ENCODE data around the gene CDC42EP5.
"Not testable (repeated sequence)": the region's sequence is repeated elsewhere in the genome, so short reads cannot be mapped to it uniquely, and the experiment has no call there.

CDC42EP5 gene

GRCh38 chr19:54493967-54494585, 21.0 kb upstream of the CDC42EP5 start:
- DNase-seq (no peak), ATAC-seq (ENCODE audit: insufficient read depth, low read depth) (no peak)
- Histone ChIP-seq H3K36me3 (ENCODE audit: insufficient read depth, low read length) (no peaks in the 10 kb centered on the region), H3K9me3 (ENCODE audit: insufficient read depth, low read length, severe bottlenecking) (no peaks in the 10 kb centered on the region), H3K9ac (ENCODE audit: low read depth, low read length) (no peak overlapping the region), H2AFZ (ENCODE audit: low read depth, low read length) (no peak overlapping the region), H3K27ac (ENCODE audit: low read length) (no peak overlapping the region), H4K20me1 (ENCODE audit: insufficient read depth, low read length) (no peaks in the 10 kb centered on the region; the same call in 1 of the 2 replicates), H3K4me1 (ENCODE audit: insufficient read depth, low read length) (peaks cover 21% of the 10 kb centered on the region), H3K79me2 (ENCODE audit: insufficient read depth, low read length) (peaks cover 5% of the 10 kb centered on the region; the same call in 1 of the 2 replicates), H3K27me3 (ENCODE audit: insufficient read depth, low read length, poor library complexity) (peaks cover 1% of the 10 kb centered on the region), H3K4me2 (ENCODE audit: insufficient read depth, low read length) (no peak overlapping the region), H3K4me3 (ENCODE audit: low read depth in 1 of 2, low read length in 2 of 2) (no peak overlapping the region)
- TF ChIP-seq CTCF (IDR thresholded peaks at IDR 0.05; ENCODE audit: borderline replicate concordance, extremely low read depth, low read length, poor library complexity, severe bottlenecking) (no peak), EZH2 (IDR thresholded peaks at IDR 0.05; ENCODE audit: borderline replicate concordance, low read depth, low read length, severe bottlenecking) (no peak)

GRCh38 chr19:54493056-54493455, 20.0 kb upstream of the CDC42EP5 start:
- Histone ChIP-seq H3K4me3 (ENCODE audit: low read depth in 1 of 2, low read length in 2 of 2) (peak overlapping the region in 1 of 2 experiments; percentile 40; a peak in 2 of 4 replicates), H3K4me1 (ENCODE audit: insufficient read depth, low read length) (peaks cover 11% of the 10 kb centered on the region), H3K27ac (ENCODE audit: low read length) (peak overlapping the region; percentile 65), H3K9ac (ENCODE audit: low read depth, low read length) (peak overlapping the region; percentile 41)
- DNase-seq; H3K79me2 ChIP-seq (ENCODE audit: insufficient read depth, low read length); H3K4me2 ChIP-seq (ENCODE audit: insufficient read depth, low read length); H3K9me3 ChIP-seq (ENCODE audit: insufficient read depth, low read length, severe bottlenecking); ATAC-seq (ENCODE audit: insufficient read depth, low read depth); H3K36me3 ChIP-seq (ENCODE audit: insufficient read depth, low read length); H2AFZ ChIP-seq (ENCODE audit: low read depth, low read length); H4K20me1 ChIP-seq (ENCODE audit: insufficient read depth, low read length); H3K27me3 ChIP-seq (ENCODE audit: insufficient read depth, low read length, poor library complexity): not testable (repeated sequence)

GRCh38 chr19:54492568-54492967, 19.5 kb upstream of the CDC42EP5 start:
- peak; percentile 64; the same call in 2 of the 3 replicates for ATAC-seq (ENCODE audit: insufficient read depth, low read depth)
- peaks cover 2% of the 10 kb centered on the region; the same call in 1 of the 2 replicates for H3K79me2 ChIP-seq (ENCODE audit: insufficient read depth, low read length)

More at GRCh38 chr19:54492568-54492967, 19.5 kb upstream of the CDC42EP5 start:
- Histone ChIP-seq H4K20me1 (ENCODE audit: insufficient read depth, low read length) (no peaks in the 10 kb centered on the region; the same call in 1 of the 2 replicates), H3K9me3 (ENCODE audit: insufficient read depth, low read length, severe bottlenecking) (no peaks in the 10 kb centered on the region), H3K27me3 (ENCODE audit: insufficient read depth, low read length, poor library complexity) (no peaks in the 10 kb centered on the region), H3K4me2 (ENCODE audit: insufficient read depth, low read length) (no peak overlapping the region), H3K27ac (ENCODE audit: low read length) (no peak overlapping the region), H2AFZ (ENCODE audit: low read depth, low read length) (no peak overlapping the region), H3K4me3 (ENCODE audit: low read depth in 1 of 2, low read length in 2 of 2) (no peak overlapping the region), H3K36me3 (ENCODE audit: insufficient read depth, low read length) (no peaks in the 10 kb centered on the region), H3K9ac (ENCODE audit: low read depth, low read length) (peak overlapping the region; percentile 41; the same call in 1 of the 2 replicates), H3K4me1 (ENCODE audit: insufficient read depth, low read length) (peaks cover 6% of the 10 kb centered on the region; the same call in 1 of the 2 replicates)
- no peak for DNase-seq
- TF ChIP-seq EZH2 (IDR thresholded peaks at IDR 0.05; ENCODE audit: borderline replicate concordance, low read depth, low read length, severe bottlenecking) (no peak), CTCF (IDR thresholded peaks at IDR 0.05; ENCODE audit: borderline replicate concordance, extremely low read depth, low read length, poor library complexity, severe bottlenecking) (no peak)

Measured in DND-41 (cell line).